Liver (tissue), 9 donors: ENCODE measurements around the gene LRPPRC. TPM values are rescaled to one million over a fixed set of nuclear protein-coding genes. Genes with fewer than 3 reads are reported as not detected.

Experiments
- DNase-seq: peaks from one replicate; pipeline ENCODE4 v3.0.0-alpha.2; 2017; ENCODE audit warnings: low spot score
- H3K27ac ChIP-seq, 2 donors: one replicate each; pipeline ENCODE4 v1.7.0; 2013; ENCODE audit warnings: inconsistent platforms in 2 of 2, low read length in 2 of 2, control low read depth in 1 of 2, low read depth in 1 of 2, mild to moderate bottlenecking in 1 of 2
- H3K27me3 ChIP-seq, 4 donors: one replicate each; pipeline versions ENCODE4 v1.6.1 to v1.7.0; 2013; ENCODE audit warnings: low read length in 3 of 4, inconsistent platforms in 1 of 4, mild to moderate bottlenecking in 1 of 4, moderate library complexity in 1 of 4; ENCODE audit not compliant: control insufficient read depth in 4 of 4, insufficient read depth in 4 of 4
- H3K36me3 ChIP-seq, 4 donors: one replicate each; pipeline versions ENCODE4 v1.6.1 to v1.7.0; 2013; ENCODE audit warnings: low read length in 3 of 4, mild to moderate bottlenecking in 3 of 4, low read depth in 1 of 4, moderate library complexity in 1 of 4; ENCODE audit not compliant: control insufficient read depth in 4 of 4, insufficient read depth in 3 of 4
- H3K4me1 ChIP-seq, 4 donors: one replicate each; pipeline versions ENCODE4 v1.6.1 to v1.7.0; 2013; ENCODE audit warnings: low read length in 3 of 4, mild to moderate bottlenecking in 3 of 4, moderate library complexity in 1 of 4; ENCODE audit not compliant: control insufficient read depth in 4 of 4, insufficient read depth in 4 of 4
- H3K4me3 ChIP-seq, 3 donors: one replicate each; pipeline versions ENCODE4 v1.6.1 to v1.7.0; 2013; ENCODE audit warnings: low read length in 3 of 3, control low read depth in 1 of 3, low read depth in 1 of 3, mild to moderate bottlenecking in 1 of 3
- H3K9ac ChIP-seq, 2 donors: one replicate each; pipeline ENCODE4 v1.7.0; 2013; ENCODE audit warnings: low read length in 2 of 2, mild to moderate bottlenecking in 2 of 2, moderate library complexity in 2 of 2, control low read depth in 1 of 2, low read depth in 1 of 2
- H3K9me3 ChIP-seq, 4 donors: one replicate each; pipeline versions ENCODE4 v1.6.1 to v1.7.0; 2013; ENCODE audit warnings: low read length in 3 of 4; ENCODE audit not compliant: control insufficient read depth in 4 of 4
- ATF3 ChIP-seq: IDR thresholded peaks from 2 replicates; pipeline ENCODE4 v1.6.1; 2016; ENCODE audit warnings: antibody characterized with exemption
- CTCF ChIP-seq: fragments of 150-350 bp; IDR thresholded peaks from 2 replicates; pipeline ENCODE4 v1.5.1; 2017; ENCODE audit warnings: improper control_type of control experiment, low read depth, low read length; ENCODE audit not compliant: missing input control
- EGR1 ChIP-seq, 2 donors: IDR thresholded peaks; 2 replicates each; pipeline ENCODE4 v1.6.1; 2016 to 2018; ENCODE audit warnings: antibody characterized with exemption in 2 of 2, low read depth in 2 of 2
- FOXA1 ChIP-seq: IDR thresholded peaks from 2 replicates; pipeline ENCODE4 v1.6.1; 2016; ENCODE audit warnings: antibody characterized with exemption
- FOXA2 ChIP-seq: IDR thresholded peaks from 2 replicates; pipeline ENCODE4 v1.6.1; 2016; ENCODE audit warnings: antibody characterized with exemption
- GABPA ChIP-seq, 2 donors: IDR thresholded peaks in 1 of 2; conservative IDR thresholded peaks in 1 of 2; 2 replicates each; pipeline ENCODE4 v1.6.1; 2016; ENCODE audit warnings: antibody characterized with exemption in 2 of 2, mild to moderate bottlenecking in 1 of 2, moderate library complexity in 1 of 2
- HNF4A ChIP-seq, 2 donors: conservative IDR thresholded peaks; 2 replicates each; pipeline ENCODE4 v1.6.1; 2016; ENCODE audit warnings: antibody characterized with exemption in 2 of 2, mild to moderate bottlenecking in 2 of 2
- HNF4G ChIP-seq: IDR thresholded peaks from 2 replicates; pipeline ENCODE4 v1.6.1; 2016; ENCODE audit warnings: antibody characterized with exemption
- JUND ChIP-seq, 2 donors: IDR thresholded peaks; 2 replicates each; pipeline ENCODE4 v1.6.1; 2016; ENCODE audit warnings: antibody characterized with exemption in 2 of 2
- MAX ChIP-seq: IDR thresholded peaks from 2 replicates; pipeline ENCODE4 v1.6.1; 2016; ENCODE audit warnings: antibody characterized with exemption
- NR2F2 ChIP-seq: IDR thresholded peaks from 2 replicates; pipeline ENCODE4 v1.6.1; 2016; ENCODE audit warnings: antibody characterized with exemption
- RAD21 ChIP-seq, 2 donors: IDR thresholded peaks; 2 replicates each; pipeline ENCODE4 v1.6.1; 2016; ENCODE audit warnings: antibody characterized with exemption in 2 of 2, mild to moderate bottlenecking in 2 of 2
- REST ChIP-seq: IDR thresholded peaks from 2 replicates; pipeline ENCODE4 v1.6.1; 2016; ENCODE audit warnings: antibody characterized with exemption, mild to moderate bottlenecking
- RXRA ChIP-seq, 2 donors: IDR thresholded peaks; 2 replicates each; pipeline ENCODE4 v1.6.1; 2017 to 2018; ENCODE audit warnings: antibody characterized with exemption in 2 of 2, mild to moderate bottlenecking in 1 of 2
- SP1 ChIP-seq: IDR thresholded peaks from 2 replicates; pipeline ENCODE4 v1.6.1; 2018; ENCODE audit warnings: antibody characterized with exemption, mild to moderate bottlenecking
- TAF1 ChIP-seq: conservative IDR thresholded peaks from 2 replicates; pipeline ENCODE4 v1.6.1; 2016; ENCODE audit warnings: antibody characterized with exemption, mild to moderate bottlenecking
- YY1 ChIP-seq: IDR thresholded peaks from 2 replicates; pipeline ENCODE4 v1.6.1; 2016; ENCODE audit warnings: antibody characterized with exemption, mild to moderate bottlenecking
- ZBTB33 ChIP-seq: IDR thresholded peaks from 2 replicates; pipeline ENCODE4 v1.6.1; 2016; ENCODE audit warnings: antibody characterized with exemption
- WGBS: extraction: QIAGEN DNeasy Blood & Tissue Kit; methylation state at CpG from one replicate; pipeline ENCODE4 v1.1.7; 2013; 5-methylcytosine and 5-hydroxymethylcytosine counted together
- polyA plus RNA-seq, 2 donors: library from polyadenylated mRNA; stranded (reverse) in 1 of 2; unstranded in 1 of 2; fragments of 200-250 nt in 1 of 2; fragments of >200 nt in 1 of 2; fragmentation: Nextera tagmentation in 1 of 2; extraction: Ambion mirVana in 1 of 2; gene quantifications; one replicate each; pipeline versions ENCODE4 v1.2.1 to v1.2.3, GENCODE V29; 2013 to 2015
- total RNA-seq, 2 donors: library from RNA; depleted of rRNA; stranded (reverse); fragments of >200 nt; gene quantifications; one replicate each; pipeline ENCODE4 v1.2.3, GENCODE V29; 2014
- donor health status: healthy.
- donor health status: healthy.
- donor health status: healthy.
- donor health status: healthy.
- donor health status: healthy.

The LRPPRC gene
- total and polyA plus RNA-seq, 4 donors = 24.5 to 62.3 (median 34.4) TPM

- TF ChIP-seq REST (no peak), FOXA2 (no peak), NR2F2 (no peak), RXRA (IDR thresholded peaks at IDR 0.05) (no peak), ZBTB33 (no peak), GABPA (IDR thresholded peaks at IDR 0.05 in 1 of 2, conservative IDR thresholded peaks at IDR 0.05 in 1 of 2) (no peak), RAD21 (IDR thresholded peaks at IDR 0.05) (no peak), TAF1 (no peak), YY1 (no peak)
Observed at GRCh38 chr2:43842866-43843226, 152.9 kb downstream of the LRPPRC start (continued).

GRCh38 chr2:43841949-43842865 is 153.6 kb downstream of the LRPPRC start:
- H3K36me3 ChIP-seq = peaks cover 0 to 10% (median 0%) of the 10 kb centered on the region in 4 donors
- no peak for TF ChIP-seq EGR1 (IDR thresholded peaks at IDR 0.05; ENCODE audit: low read depth in 2 of 2)
- TF ChIP-seq SP1 = peak; percentile 54
- TF ChIP-seq HNF4G = no peak
- TF ChIP-seq FOXA1 = peak; percentile 62
- peak; percentile 34 to 61 for TF ChIP-seq JUND (IDR thresholded peaks at IDR 0.05)
- peak; percentile 60 to 80 for TF ChIP-seq HNF4A (conservative IDR thresholded peaks at IDR 0.05)
- peak; percentile 45 for TF ChIP-seq REST
- TF ChIP-seq MAX = peak; percentile 63
- peak; percentile 52 for TF ChIP-seq ATF3
- TF ChIP-seq FOXA2 = peak; percentile 22
- no peak for TF ChIP-seq NR2F2
- TF ChIP-seq ZBTB33 = no peak
- peak; percentile 67 for TF ChIP-seq YY1
- no peak for TF ChIP-seq GABPA (IDR thresholded peaks at IDR 0.05 in 1 of 2, conservative IDR thresholded peaks at IDR 0.05 in 1 of 2)
- TF ChIP-seq RAD21 (IDR thresholded peaks at IDR 0.05) = no peak
- no peak for TF ChIP-seq CTCF
- TF ChIP-seq RXRA (IDR thresholded peaks at IDR 0.05) = peak; percentile 86 to 94
- TF ChIP-seq TAF1 = no peak
- H3K4me1 ChIP-seq = peaks cover 3 to 77% (median 57%) of the 10 kb centered on the region in 4 donors
- 39% methylated on average over 14 of the region's 14 CpGs for WGBS
- H3K4me3 ChIP-seq = peak overlapping the region; percentile 46 to 77 (median 58)
- peak overlapping the region; percentile 76 to 99 for H3K9ac ChIP-seq
- no peaks in the 10 kb centered on the region for H3K9me3 ChIP-seq
- H3K27me3 ChIP-seq = no peaks in the 10 kb centered on the region
- no peak for DNase-seq
- H3K27ac ChIP-seq = peak overlapping the region; percentile 85 to 89
